Heart left ventricle (tissue), 16 donors: ENCODE data around the gene MYO1E. TPM values are rescaled to one million over a fixed set of nuclear protein-coding genes. Genes with fewer than 3 reads are reported as not detected.

ENCODE experiments used
- ATAC-seq, 4 donors: fragments of 200-7000 bp; cut with Tn5 transposase; one replicate each; pipeline ENCODE4 v1.9.1; 2020 to 2022; ENCODE audit warnings: moderate library complexity in 4 of 4, mild to moderate bottlenecking in 3 of 4, moderate number of reproducible peaks in 1 of 4
- DNase-seq, 5 donors: peaks; one replicate each; pipeline ENCODE4 v3.0.0-alpha.2; 2020
- H3K27ac ChIP-seq, 12 donors: fragments of 200-600 bp; sonication (generic) in 4 of 12; one replicate each; pipeline versions ENCODE4 v1.5.0 to v1.8.0; 2016 to 2022; ENCODE audit warnings: mild to moderate bottlenecking in 2 of 12
- H3K27me3 ChIP-seq, 9 donors: fragments of 200-600 bp; sonication (generic) in 2 of 9; one replicate each; pipeline versions ENCODE4 v1.5.1 to v1.8.0; 2016 to 2022; ENCODE audit warnings: mild to moderate bottlenecking in 3 of 9
- H3K36me3 ChIP-seq, 9 donors: fragments of 200-600 bp; sonication (generic) in 2 of 9; one replicate each; pipeline versions ENCODE4 v1.5.0 to v1.8.0; 2018 to 2022; ENCODE audit warnings: mild to moderate bottlenecking in 2 of 9
- H3K4me1 ChIP-seq, 12 donors: fragments of 200-600 bp; sonication (generic) in 4 of 12; one replicate each; pipeline versions ENCODE4 v1.5.0 to v1.8.0; 2016 to 2022; ENCODE audit warnings: mild to moderate bottlenecking in 3 of 12
- H3K4me3 ChIP-seq, 12 donors: fragments of 200-600 bp; sonication (generic) in 4 of 12; one replicate each; pipeline versions ENCODE4 v1.5.0 to v1.8.0; 2017 to 2022; ENCODE audit warnings: mild to moderate bottlenecking in 9 of 12, moderate library complexity in 4 of 12
- H3K9me3 ChIP-seq, 12 donors: fragments of 200-600 bp; sonication (generic) in 4 of 12; one replicate each; pipeline versions ENCODE4 v1.5.0 to v1.8.0; 2016 to 2022; ENCODE audit warnings: mild to moderate bottlenecking in 1 of 12
- POLR2A ChIP-seq, 2 donors: fragments of 450-650 bp; IDR thresholded peaks; one replicate each; pipeline ENCODE4 v1.6.1; 2017; ENCODE audit warnings: antibody characterized with exemption in 2 of 2, mild to moderate bottlenecking in 2 of 2, moderate library complexity in 2 of 2
- WGBS, 4 donors: extraction: QIAGEN DNeasy Blood & Tissue Kit in 2 of 4; methylation state at CpG; one replicate each; pipeline versions ENCODE4 v1.1.5 to v1.1.7; 2013 to 2018; 5-methylcytosine and 5-hydroxymethylcytosine counted together
- intact Hi-C, 10 donors: fragments of 100-400 bp; cut with DNase I; formaldehyde crosslinking; loops; one replicate each; pipeline versions ENCODE4 v1.11.1 to v1.14.2; 2022
- polyA plus RNA-seq, 2 donors: library from polyadenylated mRNA; stranded (reverse); fragments of 200-250 nt; gene quantifications; one replicate each; pipeline ENCODE4 v1.2.3, GENCODE V29; 2013
- total RNA-seq, 9 donors: library from RNA; depleted of rRNA in 2 of 9; stranded (reverse); fragments of >200 nt in 2 of 9; fragmentation: NEBNext Ultra II Directional in 3 of 9; extraction: Animal tissue kit (Norgen Biotek cat#: 25700) in 3 of 9; gene quantifications; one replicate each; pipeline versions ENCODE4 v1.1.0 to v1.2.4, GENCODE V29; 2016 to 2023
- TF ChIP-seq, protein P1 (sequence below), 12 donors: fragments of 200-600 bp; sonication (generic) in 4 of 12; IDR thresholded peaks; one replicate each; pipeline versions ENCODE4 v1.5.0 to v1.8.0; 2018 to 2022; ENCODE audit warnings: antibody characterized with exemption in 12 of 12, mild to moderate bottlenecking in 5 of 12
- donor health status: ischemic (EF 13 %, LVEDD 7.1; RV severe dilation, severe dysfunction).
- donor health status: healthy with polysubstance abuse.
- donor health status: DM: no; HTN: yes; CAD: no.
- donor health status: DM: no; HTN: no; CAD: no.
- donor health status: ischemic (EF 25% LVEDD 6.9; RV normal size, moderate dysfunction).
- donor health status: ischemic (EF 25% LVEDD 5.7; RV mildly dilated, moderate dysfunction).
- donor health status: healthy.
- donor health status: DM: yes; HTN: yes; CAD: no.
- donor health status: ischemic (EF 35%, LVEDD 5.7; RV mildly dilated, moderate dysfunction).
- donor health status: nonischemic (EF 11% LVEDD 7.7; RV severe dilation, severe dysfunction).
- donor health status: DM: yes; HTN: yes; CAD: no.
- donor health status: PGD.
- donor health status: ischemic (EF 29% LVEDD 5.4; RV normal size, mild dysfunction).
- donor health status: nonischemic (EF 23%, LVEDD 6.1; RV moderate dilation, normal function).

MYO1E gene
- total and polyA plus RNA-seq, 11 donors, result 8.5 to 98.6 (median 25.2) TPM

DNA sequence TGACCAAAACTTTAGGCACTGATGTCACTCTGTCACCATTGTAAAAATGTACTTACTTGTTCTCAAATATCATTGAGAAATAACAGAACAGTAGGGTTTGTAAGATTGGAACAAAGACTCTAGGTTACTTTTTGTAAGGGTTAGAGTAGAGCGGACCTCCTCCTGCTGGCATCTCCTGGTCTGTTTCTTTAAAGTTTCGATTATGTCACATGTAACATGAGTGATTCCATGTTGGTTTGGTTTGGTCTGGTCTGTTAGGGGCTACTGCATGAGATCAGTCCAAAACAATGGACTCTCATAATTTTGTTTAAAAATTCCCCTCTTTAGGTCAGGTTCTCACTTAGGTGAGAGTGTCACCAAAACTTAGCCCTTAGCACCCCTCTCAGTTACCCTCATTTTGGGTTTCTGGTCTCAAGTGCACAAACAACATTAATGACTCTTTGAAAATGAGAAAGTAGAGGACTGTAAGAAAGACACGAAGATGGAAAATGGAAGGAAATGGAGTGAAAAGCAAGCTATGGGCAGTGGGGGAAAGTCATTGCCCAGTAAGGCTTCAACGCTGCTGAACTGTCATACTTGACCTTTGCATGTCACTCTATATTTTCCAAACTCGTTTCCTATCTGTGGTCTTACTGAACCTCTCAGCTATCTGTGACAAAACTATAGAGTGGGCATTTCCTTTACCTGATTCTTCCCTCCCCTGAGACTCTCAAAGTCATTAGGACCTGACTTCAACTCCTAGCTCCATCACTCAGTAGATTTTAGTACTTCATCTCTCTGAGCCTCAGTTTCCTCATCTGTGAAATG, 113.3 kb downstream of the MYO1E start:
- no peaks in the 10 kb centered on the region for H3K27me3 ChIP-seq
- WGBS, 4 donors, result 91 to 95% (median 93%) methylated on average over 5 of the region's 5 CpGs
- no peak for TF ChIP-seq POLR2A (IDR thresholded peaks at IDR 0.05)
- TF ChIP-seq, protein P1, sequence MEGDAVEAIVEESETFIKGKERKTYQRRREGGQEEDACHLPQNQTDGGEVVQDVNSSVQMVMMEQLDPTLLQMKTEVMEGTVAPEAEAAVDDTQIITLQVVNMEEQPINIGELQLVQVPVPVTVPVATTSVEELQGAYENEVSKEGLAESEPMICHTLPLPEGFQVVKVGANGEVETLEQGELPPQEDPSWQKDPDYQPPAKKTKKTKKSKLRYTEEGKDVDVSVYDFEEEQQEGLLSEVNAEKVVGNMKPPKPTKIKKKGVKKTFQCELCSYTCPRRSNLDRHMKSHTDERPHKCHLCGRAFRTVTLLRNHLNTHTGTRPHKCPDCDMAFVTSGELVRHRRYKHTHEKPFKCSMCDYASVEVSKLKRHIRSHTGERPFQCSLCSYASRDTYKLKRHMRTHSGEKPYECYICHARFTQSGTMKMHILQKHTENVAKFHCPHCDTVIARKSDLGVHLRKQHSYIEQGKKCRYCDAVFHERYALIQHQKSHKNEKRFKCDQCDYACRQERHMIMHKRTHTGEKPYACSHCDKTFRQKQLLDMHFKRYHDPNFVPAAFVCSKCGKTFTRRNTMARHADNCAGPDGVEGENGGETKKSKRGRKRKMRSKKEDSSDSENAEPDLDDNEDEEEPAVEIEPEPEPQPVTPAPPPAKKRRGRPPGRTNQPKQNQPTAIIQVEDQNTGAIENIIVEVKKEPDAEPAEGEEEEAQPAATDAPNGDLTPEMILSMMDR (IDR thresholded peaks at IDR 0.05), result no peak
- H3K9me3 ChIP-seq, result no peaks in the 10 kb centered on the region
- no peak for DNase-seq
- no peaks in the 10 kb centered on the region for H3K4me1 ChIP-seq
- intact Hi-C loops, result no loop called here
- peaks cover 0 to 34% (median 28%) of the 10 kb centered on the region in 9 donors for H3K36me3 ChIP-seq
- no peak overlapping the region for H3K27ac ChIP-seq
- no peak overlapping the region for H3K4me3 ChIP-seq
- ATAC-seq, result no peak

DNA sequence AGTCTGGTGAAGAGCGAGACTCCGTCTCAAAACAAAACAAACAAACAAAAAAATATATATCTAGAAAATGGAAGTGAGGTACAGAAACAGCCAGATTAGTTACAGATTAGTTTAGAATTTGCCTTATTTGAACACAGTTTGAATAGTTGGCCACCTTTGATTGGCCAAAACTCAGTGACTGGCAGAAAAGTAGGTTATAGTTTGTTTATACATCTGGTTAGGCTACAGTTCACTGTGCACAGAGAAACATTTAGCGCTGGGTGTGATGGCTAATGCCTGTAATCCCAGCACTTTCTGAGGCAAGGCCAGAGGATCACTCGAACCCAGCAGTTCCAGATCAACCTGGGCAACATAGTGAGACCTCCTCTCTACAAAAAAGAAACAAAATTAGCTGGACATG, 114.4 kb downstream of the MYO1E start:
- Histone ChIP-seq H3K4me1 (no peaks in the 10 kb centered on the region), H3K36me3 (peaks cover 0 to 40% (median 30%) of the 10 kb centered on the region in 9 donors), H3K4me3 (no peak overlapping the region), H3K27ac (no peak overlapping the region), H3K27me3 (no peaks in the 10 kb centered on the region), H3K9me3 (no peaks in the 10 kb centered on the region)
- intact Hi-C loops, result no loop called here
- TF ChIP-seq POLR2A (IDR thresholded peaks at IDR 0.05), result no peak
- TF ChIP-seq, protein P1 (IDR thresholded peaks at IDR 0.05), result no peak
- 73 to 75% (median 73%) methylated on average over 4 of the region's 4 CpGs for WGBS, 4 donors
- ATAC-seq (no peak), DNase-seq (no peak)

DNA sequence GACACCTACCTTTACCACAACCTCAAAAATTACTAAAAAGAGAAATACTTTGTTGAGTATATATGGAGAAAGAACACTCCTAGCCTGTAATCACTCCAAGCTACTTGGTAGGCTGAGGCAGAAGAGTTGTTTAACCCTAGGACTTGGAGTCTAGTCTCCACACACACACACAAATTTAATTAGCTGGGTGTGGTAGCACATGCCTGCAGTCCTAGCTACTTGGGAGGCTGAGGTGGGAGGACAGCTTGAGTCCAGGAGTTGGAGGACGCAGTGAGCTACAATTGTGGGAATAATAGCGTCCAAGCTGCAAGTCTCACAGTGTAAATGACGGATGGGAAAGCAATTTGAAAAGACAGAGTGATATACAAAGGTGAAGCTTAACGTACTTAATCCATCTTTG, 115.5 kb downstream of the MYO1E start:
- intact Hi-C loops, result no loop called here
- Histone ChIP-seq H3K4me3 (no peak overlapping the region), H3K9me3 (no peaks in the 10 kb centered on the region), H3K27ac (no peak overlapping the region), H3K36me3 (peaks cover 0 to 39% (median 30%) of the 10 kb centered on the region in 9 donors), H3K27me3 (no peaks in the 10 kb centered on the region), H3K4me1 (no peaks in the 10 kb centered on the region)
- 71 to 75% (median 73%) methylated on average over 4 of the region's 4 CpGs for WGBS, 4 donors
- TF ChIP-seq POLR2A (IDR thresholded peaks at IDR 0.05), result no peak
- DNase-seq (no peak), ATAC-seq (no peak)

DNA sequence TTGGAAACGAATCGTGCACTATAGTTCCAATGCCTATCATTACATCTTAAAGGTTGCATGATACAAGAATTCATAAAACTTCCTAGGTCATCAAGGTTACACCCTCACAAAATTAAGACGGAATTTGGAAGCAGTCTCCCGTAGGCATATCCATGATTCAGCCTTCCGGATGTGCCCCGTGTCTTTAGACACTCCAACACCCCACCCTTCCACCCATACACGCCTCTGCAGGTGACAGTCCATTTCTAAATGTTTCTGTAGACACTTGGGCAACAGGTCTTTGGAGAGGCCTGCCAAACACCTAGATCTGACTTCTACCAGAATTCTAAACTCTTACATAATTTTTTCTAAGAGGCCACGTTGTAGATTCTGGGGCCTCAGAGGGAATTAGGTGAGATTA, 116.2 kb downstream of the MYO1E start:
- H3K27ac ChIP-seq, result no peak overlapping the region
- H3K9me3 ChIP-seq, result no peaks in the 10 kb centered on the region
- H3K4me3 ChIP-seq, result no peak overlapping the region
- peaks cover 0 to 4% (median 0%) of the 10 kb centered on the region in 12 donors for H3K4me1 ChIP-seq
- 80 to 83% (median 82%) methylated on average over 8 of the region's 8 CpGs for WGBS, 4 donors
- intact Hi-C loops, result no loop called here
- ATAC-seq (no peak), DNase-seq (no peak)
- no peak for TF ChIP-seq POLR2A (IDR thresholded peaks at IDR 0.05)
- TF ChIP-seq, protein P1 (IDR thresholded peaks at IDR 0.05), result no peak
- no peaks in the 10 kb centered on the region for H3K27me3 ChIP-seq
- peaks cover 0 to 38% (median 30%) of the 10 kb centered on the region in 9 donors for H3K36me3 ChIP-seq
